ENCODE measurements around the gene SSH2.

Gene SSH2

DNA sequence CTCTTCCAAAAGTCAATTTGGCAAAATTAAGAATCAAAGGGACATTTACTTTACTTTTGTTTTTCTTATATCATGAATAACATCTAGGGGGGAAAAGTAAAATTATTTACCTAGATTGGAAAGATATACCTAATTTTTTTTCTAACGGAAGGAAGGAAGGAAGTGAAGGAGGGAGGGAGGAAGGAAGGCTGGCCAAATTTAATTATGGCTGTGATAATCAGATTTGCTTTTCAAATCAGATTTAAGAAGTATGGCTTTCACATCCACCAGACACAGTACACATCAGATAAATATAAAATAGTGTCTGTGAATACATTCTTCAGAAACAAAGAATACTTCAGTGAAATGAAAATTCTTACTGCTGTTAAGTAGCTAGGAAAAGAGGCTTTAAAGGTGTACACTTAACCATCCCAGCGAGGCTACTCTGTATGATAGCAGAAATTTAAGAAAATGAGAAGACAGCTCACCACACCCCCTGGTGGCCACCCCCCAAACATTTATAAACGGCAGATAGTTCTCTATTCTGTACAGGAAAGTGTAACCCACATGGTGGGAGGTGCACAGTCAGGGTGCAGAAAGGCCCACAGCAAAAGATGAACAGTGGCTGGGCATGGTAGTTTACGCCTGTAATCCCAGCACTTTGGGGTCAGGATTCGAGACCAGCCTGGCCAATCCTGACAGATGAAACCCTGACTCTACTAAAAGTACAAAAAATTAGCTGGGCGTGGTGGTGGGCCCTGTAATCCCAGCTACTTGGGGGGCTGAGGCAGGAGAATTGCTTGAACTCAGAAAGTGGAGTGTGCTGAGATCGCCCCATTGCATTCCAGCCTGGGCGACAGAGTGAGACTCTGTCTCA, 150.8 kb downstream of the SSH2 start:
- DNase-seq (ENCODE audit: low read depth), result peak; percentile 21

DNA sequence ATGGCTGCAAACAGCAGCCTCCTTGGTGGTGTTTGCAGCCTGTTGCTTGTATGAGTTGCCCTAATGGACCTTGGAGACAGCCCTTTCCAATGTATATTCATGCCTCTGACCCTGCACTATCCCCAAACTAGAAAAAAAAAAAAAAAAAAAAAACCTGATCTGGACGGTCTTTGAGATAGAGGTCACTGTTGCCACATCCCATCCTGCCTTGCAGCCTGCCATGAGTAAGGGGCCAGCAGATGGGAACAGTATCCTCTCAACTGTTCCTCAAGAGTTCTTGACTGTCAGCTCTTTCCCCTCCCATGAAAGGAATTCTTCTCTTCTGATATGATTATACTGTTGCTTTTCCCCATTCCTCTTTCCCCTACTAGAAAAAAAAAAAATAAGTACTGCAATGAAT, 152.4 kb downstream of the SSH2 start:
- DNase-seq (ENCODE audit: low read depth), result no peak

DNA sequence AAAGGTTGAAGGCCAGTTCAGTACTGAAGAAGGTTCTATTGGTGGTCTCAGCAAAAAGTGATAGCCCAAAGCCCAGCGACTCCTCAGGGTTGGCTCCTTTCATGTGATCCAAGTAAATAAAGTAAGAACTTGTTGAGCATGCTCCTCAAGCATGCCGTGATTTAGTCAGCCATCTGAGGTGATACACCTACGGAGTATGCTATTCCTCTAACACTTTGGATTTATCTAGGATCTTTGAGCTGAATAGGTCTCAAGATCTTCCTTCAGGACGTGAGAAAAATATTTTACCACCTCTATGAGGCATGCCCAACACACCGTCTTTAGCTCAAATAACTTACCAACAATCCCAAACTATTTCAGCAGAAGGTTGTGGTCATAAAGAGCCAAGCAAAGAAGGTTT, 154.0 kb downstream of the SSH2 start:
- DNase-seq (ENCODE audit: low read depth), result no peak

DNA sequence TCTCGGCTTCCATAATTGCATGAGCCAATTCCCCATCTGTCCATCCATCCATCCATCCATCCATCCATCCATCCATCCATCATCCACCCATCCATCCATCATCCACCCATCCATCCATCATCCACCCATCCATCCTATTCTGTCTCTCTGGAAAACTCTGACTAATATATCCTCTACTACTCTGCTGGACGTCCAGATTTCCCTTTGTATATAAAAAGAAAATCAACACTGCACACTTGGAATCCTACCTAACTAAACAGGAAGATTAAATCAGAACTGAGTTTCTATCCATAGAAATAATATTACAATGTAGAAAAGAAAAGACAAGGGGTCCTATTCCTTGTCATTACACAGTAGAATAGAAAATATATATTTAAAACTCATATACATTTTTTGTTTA, 157.0 kb downstream of the SSH2 start:
- no peak for DNase-seq (ENCODE audit: low read depth)

DNA sequence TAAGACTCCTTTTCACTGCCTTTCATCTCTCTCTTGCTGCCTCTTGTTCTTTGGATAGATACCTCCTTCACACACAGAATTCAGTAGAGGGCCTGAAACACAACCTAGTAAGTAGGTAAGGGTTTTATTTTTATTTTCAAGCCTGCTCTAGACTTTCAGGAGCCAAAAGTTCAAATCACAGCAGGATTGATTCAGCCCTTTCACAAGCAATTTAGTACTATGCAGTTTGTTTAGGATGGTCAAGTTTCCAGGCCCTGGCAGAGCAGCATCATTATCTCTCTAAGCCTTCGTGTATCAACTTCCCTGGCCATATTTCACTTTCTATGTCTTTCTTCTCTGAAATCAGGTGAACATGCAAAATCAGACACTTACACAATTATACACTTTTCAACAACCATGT, 158.5 kb downstream of the SSH2 start:
- DNase-seq (ENCODE audit: low read depth), result no peak

DNA sequence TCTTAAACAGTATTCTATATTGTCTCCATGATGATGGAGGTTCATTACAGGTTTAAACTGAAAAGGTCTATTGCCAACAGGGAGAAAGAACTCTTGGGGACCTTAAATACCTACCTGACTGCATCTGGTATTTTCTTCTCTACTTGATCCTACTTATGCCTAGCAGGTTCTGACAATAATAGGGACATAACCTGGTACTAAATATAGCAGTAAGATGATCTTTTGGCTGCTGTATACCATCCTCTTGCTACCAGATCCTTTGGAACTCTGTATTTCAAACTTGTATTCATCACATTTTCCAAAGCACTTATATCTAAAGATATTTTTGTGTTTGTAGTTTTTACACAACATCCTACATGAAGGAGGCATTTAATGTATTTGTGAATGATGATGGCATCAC, 160.8 kb downstream of the SSH2 start:
- no peak for DNase-seq (ENCODE audit: low read depth)

DNA sequence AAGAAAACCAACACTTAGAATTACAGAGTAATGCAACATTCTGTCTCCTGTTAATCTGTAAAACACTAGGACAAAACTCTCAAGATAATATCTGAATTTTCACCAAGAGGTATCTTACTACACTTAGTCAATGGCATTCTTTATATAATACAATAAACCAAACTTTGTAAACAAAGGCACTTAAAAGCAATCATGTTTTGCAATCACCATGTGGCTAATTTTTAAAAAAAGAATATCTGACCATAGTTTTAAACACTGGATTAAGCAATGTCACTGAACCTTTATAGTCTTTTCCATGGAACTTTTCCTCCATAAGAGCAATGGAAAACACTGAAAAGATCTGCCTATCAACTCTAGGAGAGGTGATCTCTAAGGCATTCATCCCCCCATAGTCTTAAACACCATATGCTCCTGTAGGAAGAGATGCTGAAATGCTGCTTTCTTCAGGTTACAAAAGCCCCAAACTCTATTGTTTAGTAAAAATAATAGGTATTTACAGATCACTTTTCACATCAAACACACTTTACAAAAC, 163.2 kb downstream of the SSH2 start:
- DNase-seq (ENCODE audit: low read depth), result no peak

DNA sequence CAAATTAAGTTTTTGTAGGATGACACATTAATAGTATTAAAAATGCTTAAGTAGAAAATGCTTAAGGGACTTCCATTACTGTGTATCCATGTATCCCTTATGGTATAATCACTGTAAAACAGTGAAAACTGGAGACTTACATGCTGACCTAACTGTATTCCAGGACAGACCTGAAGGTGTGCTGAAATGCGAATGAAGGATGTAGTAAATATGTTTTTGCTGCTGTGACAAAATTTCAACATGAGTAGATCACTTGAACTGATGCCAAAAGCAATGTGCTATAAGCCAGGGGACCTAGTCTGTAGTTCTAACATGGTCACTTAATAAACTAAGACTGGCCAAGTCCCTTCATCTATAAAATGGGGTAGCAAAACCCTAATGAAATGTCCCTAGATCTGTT, 165.3 kb downstream of the SSH2 start:
- DNase-seq (ENCODE audit: low read depth), result no peak

DNA sequence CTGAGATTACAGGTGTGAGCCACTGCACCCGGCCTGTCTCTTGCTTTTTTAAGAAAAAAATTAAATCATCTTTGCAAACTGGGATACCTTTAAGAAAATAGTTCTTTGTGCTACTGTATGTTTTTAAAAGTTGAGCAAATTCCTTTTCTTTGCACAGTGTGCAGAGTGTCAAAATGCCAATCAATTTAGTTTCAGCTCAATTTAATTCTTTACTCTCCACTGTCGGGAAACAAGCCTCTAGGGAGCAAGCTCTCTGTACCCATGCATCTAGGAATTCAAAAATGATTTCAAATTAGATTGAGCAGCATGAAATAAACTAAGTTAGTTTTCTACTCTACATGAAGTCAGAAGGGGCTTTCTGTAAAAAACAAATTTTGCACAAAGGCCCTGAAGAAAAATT, 165.8 kb downstream of the SSH2 start:
- no peak for DNase-seq (ENCODE audit: low read depth)

DNA sequence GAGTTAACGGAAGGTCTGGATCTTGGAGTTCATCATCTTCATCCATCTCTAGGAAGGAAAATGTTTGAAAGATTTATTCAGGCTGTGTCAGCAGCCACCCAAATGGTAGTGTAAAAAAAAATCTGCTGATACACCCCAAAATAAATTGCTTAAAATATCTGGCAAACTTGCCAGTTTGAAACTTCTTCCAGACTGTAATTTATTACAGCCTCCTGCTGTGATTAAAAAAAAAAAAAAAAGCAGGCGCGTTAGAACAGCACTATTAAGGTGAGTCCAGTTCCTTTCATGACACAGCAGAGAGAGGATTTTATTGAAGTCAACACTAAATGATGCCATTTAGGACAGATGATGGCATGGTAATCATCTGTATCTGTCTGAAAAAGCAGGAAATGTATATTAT, 166.8 kb downstream of the SSH2 start:
- no peak for DNase-seq (ENCODE audit: low read depth)

DNA sequence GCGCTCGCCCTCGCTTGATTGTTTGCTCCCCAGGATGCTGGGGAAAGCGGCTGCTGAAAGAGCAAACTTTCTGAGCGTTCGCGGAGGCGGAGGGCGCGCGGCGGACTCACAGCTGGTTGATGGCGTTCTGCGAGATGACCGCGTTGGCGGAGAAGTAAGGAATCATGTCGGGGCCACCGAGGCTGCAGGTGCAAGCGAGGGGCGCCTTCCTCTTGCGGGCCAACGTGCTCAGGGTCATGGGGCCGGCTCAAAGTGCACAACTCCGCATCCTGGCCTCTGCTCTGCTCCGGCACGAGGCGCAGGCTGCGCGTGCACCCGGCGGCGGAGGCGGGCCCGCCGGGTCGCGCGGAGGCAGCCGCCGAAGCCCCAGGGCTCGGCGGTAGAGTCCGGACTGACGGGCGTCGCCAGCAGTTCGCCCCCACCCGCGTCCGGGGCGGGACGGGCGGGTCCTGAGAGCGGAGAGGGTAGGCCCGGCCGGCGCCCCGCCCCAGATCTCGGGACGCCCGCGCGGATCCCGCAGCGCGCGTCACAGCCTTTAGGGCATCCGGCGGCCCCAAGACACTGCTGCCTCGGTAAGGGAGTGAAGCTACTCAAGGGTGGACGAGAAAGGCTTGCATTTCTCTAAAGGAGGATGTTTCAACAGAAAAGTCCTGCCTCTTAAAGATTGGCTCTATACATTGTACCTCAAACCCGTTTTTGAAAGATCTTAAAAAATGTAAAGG, 168.8 kb downstream of the SSH2 start:
- peak; percentile 85 for DNase-seq (ENCODE audit: low read depth)

DNA sequence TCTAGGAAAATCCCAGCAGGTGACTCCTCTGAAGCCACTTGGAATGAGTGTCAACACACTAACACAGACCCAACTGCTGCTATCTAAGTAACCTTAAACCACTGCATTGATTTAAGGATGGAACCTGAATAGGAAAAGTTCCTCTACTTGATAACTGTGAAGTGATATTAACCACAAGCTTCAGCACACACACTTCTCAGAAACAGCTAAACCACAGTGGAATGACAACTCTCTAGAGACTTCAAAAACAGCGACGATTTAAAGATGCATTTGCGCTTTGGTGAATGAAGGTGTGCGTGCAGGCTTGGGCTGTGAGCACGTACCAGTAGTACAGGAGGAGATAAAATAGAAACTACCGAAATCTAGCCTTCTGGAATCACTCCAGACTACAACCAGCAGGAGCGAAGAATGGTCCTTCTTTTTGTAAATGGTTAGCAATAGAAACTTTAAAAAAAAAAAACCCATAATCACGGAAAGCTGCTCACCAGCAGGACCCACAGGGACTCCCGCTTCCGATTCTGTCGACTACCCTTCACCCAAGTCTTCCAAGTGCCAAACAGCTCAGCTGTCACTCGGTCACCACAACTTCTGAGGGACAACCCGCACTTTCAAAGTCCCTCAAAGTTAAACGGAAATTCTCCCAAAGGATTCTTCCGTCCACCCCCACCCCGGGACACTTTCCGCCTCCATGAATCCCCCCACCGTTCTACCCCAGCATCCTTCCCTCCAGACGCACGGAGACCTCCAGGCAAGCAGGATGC, 169.6 kb downstream of the SSH2 start:
- peak; percentile 9 for DNase-seq (ENCODE audit: low read depth)

DNA sequence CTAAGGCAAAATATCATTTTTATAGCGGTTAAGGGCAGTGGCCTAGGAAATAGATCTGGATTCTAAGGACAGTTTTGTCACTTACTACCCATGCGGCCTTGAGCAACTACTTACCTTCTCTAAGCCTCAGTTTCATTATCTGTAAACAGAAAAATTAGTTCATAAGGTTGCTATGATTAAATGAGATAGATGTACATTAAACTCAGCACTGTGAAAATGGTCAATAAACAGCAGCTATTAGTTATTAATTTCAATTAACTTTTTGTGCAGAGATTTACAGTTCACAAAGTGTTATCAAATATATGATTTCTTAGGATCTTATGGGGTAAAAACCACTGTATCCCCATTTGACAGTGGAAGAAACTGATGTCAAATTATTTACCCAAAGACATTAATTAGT, 171.8 kb downstream of the SSH2 start:
- no peak for DNase-seq (ENCODE audit: low read depth)

DNA sequence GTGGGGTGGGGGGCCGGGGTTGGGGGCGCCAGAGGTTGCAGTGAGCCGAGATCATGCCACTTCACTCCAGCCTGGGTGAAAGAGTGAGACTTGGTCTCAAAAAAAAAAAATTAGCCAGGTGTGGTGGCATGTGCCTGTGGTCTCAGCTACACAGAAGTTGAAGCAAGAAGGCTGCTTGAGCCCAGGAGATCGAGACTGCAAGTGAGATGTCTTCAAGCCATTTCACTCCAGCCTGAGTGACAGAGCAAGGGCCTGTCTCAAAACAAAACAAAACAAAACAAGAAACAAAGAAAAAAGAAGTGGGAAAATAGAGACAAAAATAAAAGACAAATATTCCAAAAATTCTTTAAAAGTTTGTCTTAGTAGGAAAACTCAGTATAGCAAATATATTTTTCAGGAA, 172.2 kb downstream of the SSH2 start:
- DNase-seq (ENCODE audit: low read depth), result no peak

DNA sequence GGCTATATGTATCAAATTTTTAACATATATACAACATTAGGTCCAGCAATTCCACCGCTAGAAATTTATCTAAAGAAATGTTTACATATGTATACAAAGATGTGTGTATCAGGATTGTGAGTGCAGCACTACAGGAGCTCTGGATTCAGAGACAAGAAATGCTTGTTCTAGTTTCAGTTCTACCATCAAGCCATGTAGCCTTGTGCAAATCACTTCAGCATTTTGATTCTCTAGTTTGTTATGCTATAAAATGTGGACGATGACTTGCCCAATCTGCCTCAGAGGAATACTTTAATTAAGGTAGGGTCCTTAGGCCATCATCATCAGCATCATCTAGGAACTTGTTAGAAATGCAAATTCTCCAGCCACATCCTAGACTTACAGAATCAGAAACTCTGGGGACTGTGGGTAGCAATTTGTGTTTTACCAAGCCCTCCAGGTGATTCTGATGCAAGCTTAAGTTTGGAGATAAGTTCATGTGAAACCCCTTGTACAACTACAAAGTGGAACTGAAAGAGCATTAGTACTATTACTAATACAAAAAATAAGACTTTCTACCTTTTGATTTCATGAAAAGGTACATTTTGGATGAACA, 176.1 kb downstream of the SSH2 start:
- no peak for DNase-seq (ENCODE audit: low read depth)

DNA sequence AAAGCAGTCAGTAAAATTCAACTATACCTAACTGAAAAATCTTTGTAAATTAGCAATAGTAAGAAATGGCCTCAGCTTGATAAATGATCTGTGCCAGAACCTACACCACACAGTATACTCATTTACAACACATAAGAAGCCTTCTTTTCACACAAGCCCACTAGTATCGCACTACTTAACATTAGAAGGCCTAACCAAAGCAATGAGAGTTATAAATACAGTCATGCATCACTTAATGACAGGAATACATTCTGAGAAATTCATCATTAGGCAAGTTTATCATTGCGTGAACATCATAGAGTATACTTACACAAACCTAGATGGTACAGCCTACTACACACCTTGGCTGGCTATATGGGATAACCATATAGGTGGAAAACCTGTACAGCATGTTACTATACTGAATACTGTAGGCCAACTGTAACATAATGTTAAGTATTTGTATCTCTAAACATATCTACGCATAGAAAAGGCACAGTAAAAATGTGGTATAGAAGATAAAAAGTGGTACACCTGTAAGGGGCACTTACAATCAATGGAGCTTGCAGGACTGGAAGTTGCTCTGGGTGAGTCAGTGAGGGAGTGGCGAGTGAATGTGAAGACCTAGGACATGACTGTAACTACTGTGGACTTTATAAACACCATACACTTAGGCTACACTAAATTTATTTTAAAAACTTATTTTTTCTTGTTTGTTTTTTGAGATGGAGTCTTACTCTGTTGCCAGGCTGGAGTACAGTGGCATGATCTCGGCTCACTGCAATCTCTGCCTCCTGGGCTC, 180.8 kb downstream of the SSH2 start:
- DNase-seq (ENCODE audit: low read depth), result no peak

DNA sequence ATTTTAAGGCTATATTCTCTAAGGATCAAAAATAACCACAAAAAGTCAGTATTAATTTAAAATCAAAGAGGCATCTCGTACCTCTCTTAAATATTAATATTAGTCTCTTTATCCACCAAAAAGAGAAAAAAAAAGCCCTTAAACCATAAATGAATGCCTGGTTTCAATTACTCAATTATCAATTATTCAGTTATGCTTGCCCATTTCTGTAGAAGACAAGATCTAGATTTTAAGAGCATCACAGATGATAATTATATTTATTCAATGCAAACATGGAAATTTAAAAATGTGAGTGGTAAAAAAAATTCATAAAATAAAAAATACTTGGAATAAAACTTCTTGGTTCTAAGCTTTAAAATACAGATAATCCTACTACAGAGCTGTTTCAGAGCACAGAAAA, 181.6 kb downstream of the SSH2 start:
- no peak for DNase-seq (ENCODE audit: low read depth)

DNA sequence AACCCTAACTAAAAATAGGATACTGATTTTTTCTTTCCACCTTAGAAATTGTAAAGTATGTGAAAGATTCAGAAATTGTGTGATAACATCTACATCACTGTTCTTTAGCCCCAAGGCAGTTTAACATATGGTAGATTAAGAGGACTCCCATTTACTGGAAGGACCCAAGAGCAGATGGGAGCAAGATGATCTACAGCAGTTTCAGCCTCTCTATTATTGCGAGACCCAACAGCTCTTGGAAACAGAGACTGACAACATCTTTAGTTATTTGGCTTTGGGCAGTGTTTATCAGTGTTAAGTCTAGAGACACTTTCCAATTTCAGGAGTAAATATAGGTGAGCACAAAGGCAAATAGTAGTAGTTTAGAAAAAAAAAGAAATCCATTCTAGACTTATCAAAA, 182.4 kb downstream of the SSH2 start:
- DNase-seq (ENCODE audit: low read depth), result no peak

DNA sequence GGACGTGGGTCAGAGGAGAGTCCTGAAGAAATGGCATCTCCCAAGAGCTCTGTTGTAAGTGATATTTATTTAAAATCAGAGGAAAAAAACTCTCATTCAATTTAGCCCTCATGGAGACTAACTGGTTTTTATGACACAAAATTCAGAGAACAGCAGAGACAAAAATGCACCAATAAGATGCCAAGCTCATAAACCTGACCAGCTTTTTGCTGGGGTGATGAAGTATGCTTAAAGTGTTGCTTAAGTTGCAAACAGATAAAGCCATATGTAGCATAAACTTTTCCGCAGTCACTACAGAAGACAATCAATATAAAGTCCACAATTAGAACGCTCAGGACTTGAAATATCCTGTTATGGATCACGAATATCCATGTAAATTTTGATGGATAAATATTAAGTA, 183.4 kb downstream of the SSH2 start:
- no peak for DNase-seq (ENCODE audit: low read depth)

DNA sequence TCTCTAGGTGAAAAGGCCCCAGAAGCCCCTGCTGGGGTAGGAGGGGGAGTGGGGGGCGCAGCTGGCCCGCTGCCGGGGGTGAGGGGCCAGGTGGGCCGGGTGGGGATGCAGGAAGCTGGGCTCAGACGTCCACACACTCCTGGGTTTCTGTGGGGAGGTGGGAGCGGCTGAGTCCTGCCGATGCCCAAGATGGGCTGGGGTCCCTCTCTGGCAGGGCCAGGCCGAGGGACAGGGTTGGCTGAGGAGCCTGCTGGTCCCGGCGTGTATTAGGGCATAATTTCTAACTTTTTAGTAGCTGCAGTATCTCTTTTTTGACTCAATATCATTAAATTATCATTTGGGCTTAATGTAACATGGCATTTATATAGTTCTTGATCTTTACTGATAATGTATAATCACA, 185.9 kb downstream of the SSH2 start:
- DNase-seq (ENCODE audit: low read depth), result no peak

DNA sequence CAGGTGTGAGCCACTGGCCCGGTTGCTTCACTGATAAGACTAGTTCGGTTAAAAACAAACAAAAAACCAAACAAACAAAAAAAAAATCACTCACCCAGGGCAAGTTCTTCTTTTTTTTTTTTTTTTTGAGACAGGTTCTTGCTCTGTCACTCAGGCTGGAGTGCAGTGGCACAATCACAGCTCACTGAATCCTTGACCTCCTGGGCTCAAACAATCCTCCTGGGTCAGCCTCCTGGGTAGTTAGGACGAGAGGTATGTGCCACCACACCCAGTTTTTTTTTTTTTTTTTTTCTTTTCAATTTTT, 187.9 kb downstream of the SSH2 start:
- no peak for DNase-seq (ENCODE audit: low read depth)

DNA sequence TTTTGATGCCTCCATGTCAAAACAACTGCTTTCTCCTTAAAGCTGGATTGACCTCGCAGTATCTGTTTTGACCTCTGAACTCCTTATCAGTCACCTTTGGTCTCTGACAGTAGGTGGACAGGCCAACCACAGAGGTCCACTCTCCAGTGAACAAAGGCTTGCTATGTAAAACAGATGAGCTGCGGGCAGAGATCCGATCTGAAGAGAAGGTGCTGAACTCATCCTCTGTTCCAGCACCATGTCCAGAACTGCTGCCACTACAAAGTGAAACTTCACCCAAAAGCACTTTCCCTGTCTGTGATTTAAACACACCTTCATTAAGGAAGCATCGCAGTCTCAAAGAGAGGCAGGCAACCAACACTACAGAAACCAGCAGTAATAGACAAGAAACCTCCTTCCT, 190.0 kb downstream of the SSH2 start:
- DNase-seq (ENCODE audit: low read depth), result no peak

Measured in T-helper 22 cell (primary cell).